Measurements from ENCODE around the gene PILRA. TPM values are rescaled to one million over a fixed set of nuclear protein-coding genes. Genes with fewer than 3 reads are reported as not detected.
A peak's percentile ranks its signal among the peaks of the same experiment; 100 is the strongest.

PILRA gene
- total RNA-seq, 1 donor = 0.27 TPM

DNA sequence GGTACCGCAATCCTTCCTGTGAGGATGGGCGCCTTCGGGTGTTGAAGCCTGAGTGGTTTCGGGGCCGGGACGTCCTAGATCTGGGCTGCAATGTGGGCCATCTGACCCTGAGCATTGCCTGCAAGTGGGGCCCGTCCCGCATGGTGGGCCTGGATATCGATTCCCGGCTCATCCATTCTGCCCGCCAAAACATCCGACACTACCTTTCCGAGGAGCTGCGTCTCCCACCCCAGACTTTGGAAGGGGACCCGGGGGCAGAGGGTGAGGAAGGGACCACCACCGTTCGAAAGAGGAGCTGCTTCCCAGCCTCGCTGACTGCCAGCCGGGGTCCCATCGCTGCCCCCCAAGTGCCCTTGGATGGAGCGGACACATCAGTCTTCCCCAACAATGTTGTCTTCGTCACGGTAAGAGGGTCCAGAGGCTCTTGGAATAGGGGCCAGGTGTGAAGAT, 58.0 kb downstream of the PILRA start:
- H3K4me3 ChIP-seq (ENCODE audit: low read depth, low read length) = peak overlapping the region; percentile 83
- DNase-seq (ENCODE audit: low read depth) = no peak
- TF ChIP-seq, protein P1, sequence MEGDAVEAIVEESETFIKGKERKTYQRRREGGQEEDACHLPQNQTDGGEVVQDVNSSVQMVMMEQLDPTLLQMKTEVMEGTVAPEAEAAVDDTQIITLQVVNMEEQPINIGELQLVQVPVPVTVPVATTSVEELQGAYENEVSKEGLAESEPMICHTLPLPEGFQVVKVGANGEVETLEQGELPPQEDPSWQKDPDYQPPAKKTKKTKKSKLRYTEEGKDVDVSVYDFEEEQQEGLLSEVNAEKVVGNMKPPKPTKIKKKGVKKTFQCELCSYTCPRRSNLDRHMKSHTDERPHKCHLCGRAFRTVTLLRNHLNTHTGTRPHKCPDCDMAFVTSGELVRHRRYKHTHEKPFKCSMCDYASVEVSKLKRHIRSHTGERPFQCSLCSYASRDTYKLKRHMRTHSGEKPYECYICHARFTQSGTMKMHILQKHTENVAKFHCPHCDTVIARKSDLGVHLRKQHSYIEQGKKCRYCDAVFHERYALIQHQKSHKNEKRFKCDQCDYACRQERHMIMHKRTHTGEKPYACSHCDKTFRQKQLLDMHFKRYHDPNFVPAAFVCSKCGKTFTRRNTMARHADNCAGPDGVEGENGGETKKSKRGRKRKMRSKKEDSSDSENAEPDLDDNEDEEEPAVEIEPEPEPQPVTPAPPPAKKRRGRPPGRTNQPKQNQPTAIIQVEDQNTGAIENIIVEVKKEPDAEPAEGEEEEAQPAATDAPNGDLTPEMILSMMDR (IDR thresholded peaks at IDR 0.05; ENCODE audit: insufficient read depth, low read length) = no peak

DNA sequence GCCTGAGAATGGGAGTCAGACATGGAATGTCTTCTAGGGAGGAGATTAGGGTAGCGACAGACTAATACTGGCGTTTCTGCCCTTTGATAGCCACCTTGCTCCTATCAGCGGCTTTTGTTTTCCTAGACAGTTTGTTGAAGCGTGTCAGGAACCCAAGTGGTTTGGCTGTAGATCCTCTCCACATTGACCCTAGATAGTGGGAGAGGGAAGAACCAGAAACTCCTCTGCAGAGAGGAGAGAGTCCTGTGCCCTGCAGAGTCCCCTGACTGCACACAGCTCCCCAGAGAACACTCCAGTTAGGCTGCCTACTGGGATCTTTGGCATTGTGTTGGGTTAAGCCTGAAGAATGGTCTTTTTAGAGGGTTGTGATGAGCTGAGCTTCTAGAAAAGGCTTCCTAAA, 58.8 kb downstream of the PILRA start:
- peak overlapping the region; percentile 25 for H3K4me3 ChIP-seq (ENCODE audit: low read depth, low read length)
- no peak for DNase-seq (ENCODE audit: low read depth)
- TF ChIP-seq, protein P1 (IDR thresholded peaks at IDR 0.05; ENCODE audit: insufficient read depth, low read length) = no peak

DNA sequence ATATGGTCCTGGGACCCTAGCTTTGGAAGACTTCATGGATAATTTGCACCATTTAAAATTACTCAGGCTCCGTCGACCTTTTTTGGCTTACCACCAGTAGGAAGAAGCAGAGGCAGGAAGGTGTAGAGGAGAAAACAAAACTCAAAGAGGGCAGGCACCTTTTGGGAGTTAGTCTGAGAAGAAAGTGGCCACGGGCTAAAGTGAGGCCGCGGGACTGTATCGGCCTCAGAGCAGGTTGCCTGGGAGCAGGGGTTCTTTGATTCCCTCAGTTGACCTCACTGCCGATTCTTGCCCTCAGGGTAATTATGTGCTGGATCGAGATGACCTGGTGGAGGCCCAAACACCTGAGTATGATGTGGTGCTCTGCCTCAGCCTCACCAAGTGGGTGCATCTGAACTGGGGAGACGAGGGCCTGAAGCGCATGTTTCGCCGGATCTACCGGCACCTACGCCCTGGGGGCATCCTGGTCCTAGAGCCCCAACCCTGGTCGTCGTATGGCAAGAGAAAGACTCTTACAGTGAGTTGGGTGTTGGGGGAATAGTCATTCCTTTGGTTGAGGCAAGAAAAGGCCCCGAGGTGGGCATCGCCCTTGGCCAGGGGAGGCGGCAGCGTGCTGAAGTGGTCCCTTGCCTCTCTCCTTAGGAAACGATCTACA, 59.5 kb downstream of the PILRA start:
- TF ChIP-seq, protein P1 (IDR thresholded peaks at IDR 0.05; ENCODE audit: insufficient read depth, low read length) = no peak
- H3K4me3 ChIP-seq (ENCODE audit: low read depth, low read length) = no peak overlapping the region
- DNase-seq (ENCODE audit: low read depth) = no peak

DNA sequence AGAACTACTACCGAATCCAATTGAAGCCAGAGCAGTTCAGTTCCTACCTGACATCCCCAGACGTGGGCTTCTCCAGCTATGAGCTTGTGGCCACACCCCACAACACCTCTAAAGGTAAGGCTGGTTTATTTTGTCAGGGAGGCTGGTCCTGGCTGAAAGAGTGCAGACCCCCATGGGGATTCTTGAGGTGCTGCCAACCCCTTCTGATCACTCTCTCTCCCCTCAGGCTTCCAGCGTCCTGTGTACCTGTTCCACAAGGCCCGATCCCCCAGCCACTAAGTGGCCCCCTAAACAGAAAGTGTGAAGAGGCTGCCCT, 59.9 kb downstream of the PILRA start:
- TF ChIP-seq, protein P1 (IDR thresholded peaks at IDR 0.05; ENCODE audit: insufficient read depth, low read length) = no peak
- no peak overlapping the region for H3K4me3 ChIP-seq (ENCODE audit: low read depth, low read length)
- no peak for DNase-seq (ENCODE audit: low read depth)

DNA sequence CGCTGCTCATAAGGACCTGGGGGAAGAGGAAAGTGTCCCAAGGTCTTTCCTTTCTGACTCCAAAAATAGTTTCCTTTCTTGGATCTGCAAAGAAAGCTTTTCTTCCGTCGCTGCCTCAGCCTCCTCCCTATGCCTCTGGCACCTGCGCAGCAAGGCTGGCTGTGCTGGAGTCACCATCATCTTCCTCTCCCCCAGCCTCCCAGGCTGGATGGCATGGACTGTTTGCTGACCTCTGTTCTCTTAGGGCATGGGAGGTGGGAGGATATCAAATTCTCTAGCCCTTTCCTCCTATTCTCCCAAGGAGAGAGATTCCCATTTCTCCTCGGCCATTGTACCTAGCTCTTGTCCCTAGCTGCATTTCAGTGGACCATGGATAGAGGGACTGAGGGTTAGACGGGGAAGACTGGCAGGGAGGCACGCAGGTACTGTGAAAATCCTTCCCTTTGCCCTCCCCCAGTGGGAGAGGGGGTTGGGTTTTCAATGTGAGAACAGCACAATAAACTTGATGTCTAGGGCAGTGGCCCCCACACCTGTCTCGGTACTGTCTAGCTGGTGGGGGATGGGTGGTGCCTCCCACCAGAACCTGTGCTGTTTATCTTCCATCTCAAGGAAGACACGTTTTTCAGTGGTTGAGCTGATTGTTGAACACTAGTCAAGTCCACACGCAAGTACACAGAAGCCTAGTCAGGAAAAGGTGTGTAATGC, 60.5 kb downstream of the PILRA start:
- DNase-seq (ENCODE audit: low read depth) = no peak
- no peak overlapping the region for H3K4me3 ChIP-seq (ENCODE audit: low read depth, low read length)
- TF ChIP-seq, protein P1 (IDR thresholded peaks at IDR 0.05; ENCODE audit: insufficient read depth, low read length) = no peak

DNA sequence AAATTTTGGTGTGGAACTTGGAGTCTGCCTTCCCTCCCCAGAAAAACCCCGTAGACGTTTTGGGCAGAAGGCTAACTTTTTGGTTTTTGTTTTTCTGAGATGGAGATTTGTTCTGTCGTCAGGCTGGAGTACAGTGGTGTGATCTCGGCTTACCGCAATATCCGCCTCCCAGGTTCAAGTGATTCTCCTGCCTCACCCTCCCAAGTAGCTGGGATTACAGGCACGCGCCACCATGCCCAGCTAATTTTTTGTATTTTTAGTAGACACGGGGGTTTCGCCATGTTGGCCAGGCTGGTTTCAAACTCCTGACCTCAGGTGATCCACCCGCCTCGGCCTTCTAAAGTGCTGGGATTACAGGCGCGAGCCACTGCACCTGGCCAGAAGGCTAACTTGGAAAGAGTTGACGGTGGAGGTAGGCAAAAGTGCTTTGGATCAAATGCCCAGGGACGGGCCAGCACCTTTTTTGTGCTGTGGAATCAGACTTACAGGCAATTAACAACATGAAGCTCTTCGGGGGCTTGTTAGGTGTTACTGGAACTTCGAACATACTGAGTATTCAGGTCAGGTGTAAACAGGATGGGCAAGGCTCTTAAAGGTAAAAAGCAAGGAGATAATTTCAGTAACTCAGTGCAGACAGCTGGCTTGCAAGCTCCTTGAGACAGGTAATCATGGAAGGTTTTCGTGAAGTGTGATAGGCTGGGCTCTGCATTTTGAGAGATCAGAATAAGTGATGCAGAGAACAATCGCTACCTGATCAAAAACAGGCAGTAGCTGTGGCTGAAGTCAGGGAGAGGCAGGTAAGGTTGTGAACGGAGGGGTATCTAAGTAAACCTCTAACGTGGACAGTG, 61.2 kb downstream of the PILRA start:
- H3K4me3 ChIP-seq (ENCODE audit: low read depth, low read length) = peak overlapping the region; percentile 89
- DNase-seq (ENCODE audit: low read depth) = no peak
- TF ChIP-seq, protein P1 (IDR thresholded peaks at IDR 0.05; ENCODE audit: insufficient read depth, low read length) = no peak

Data from fibroblast of the aortic adventitia (primary cell).